IMR-90 (cell line): ENCODE results near the gene MERTK.

Source experiments
- CEBPB ChIP-seq: IDR thresholded peaks from 2 replicates; pipeline ENCODE4 v1.6.1; 2012; ENCODE audit warnings: low read depth, low read length, improper control_type of control experiment
- MAFK ChIP-seq: IDR thresholded peaks from 2 replicates; pipeline ENCODE4 v1.6.1; 2012; ENCODE audit warnings: low read depth, low read length, improper control_type of control experiment
- NFE2L2 ChIP-seq: fragments of 150-350 bp; IDR thresholded peaks from 2 replicates; pipeline ENCODE4 v1.6.1; 2016; ENCODE audit warnings: low read depth, mild to moderate bottlenecking, low read length
- POLR2A ChIP-seq: IDR thresholded peaks from 2 replicates; pipeline ENCODE4 v1.6.1; 2012; ENCODE audit warnings: mild to moderate bottlenecking, low read depth, low read length
- RAD21 ChIP-seq: IDR thresholded peaks from 2 replicates; pipeline ENCODE4 v1.6.1; 2012; ENCODE audit warnings: low read length, improper control_type of control experiment
- RCOR1 ChIP-seq: IDR thresholded peaks from 2 replicates; pipeline ENCODE4 v1.6.1; 2012; ENCODE audit warnings: mild to moderate bottlenecking, low read length, improper control_type of control experiment; ENCODE audit not compliant: insufficient replicate concordance
- TF ChIP-seq, protein P1 (sequence below): conservative IDR thresholded peaks from 2 replicates; pipeline ENCODE4 v1.5.1; 2012; ENCODE audit warnings: mild to moderate bottlenecking, low read depth, low read length, improper control_type of control experiment
- TF ChIP-seq, protein P2 (sequence below): fragments of 150-350 bp; IDR thresholded peaks from 2 replicates; pipeline ENCODE4 v1.6.1; 2017; ENCODE audit warnings: mild to moderate bottlenecking, antibody characterized with exemption, low read length, low read depth

DNA sequence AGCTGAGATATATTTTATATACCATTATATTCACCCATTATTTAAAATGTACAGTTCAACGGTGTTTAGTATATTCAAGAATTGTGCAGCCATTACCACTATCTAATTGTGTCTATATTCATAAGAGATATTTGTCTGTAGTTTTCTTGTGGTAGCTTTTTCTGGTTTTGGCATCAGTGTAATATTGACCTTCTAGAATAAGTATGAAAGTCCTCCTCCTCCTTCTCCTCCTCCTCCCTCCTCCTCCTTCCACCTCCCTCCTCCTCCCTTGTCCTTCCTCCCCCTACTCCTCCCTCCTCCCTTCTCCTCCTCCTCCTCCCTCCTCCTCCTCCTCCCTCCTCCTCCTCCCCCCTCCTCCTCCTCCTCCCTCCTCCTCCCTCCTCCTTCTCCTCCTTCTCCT is 72.0 kb downstream of the MERTK start:
- TF ChIP-seq RAD21 (no peak), POLR2A (no peak), CEBPB (no peak), NFE2L2 (no peak), RCOR1 (no peak), MAFK (no peak)
- TF ChIP-seq, protein P1, sequence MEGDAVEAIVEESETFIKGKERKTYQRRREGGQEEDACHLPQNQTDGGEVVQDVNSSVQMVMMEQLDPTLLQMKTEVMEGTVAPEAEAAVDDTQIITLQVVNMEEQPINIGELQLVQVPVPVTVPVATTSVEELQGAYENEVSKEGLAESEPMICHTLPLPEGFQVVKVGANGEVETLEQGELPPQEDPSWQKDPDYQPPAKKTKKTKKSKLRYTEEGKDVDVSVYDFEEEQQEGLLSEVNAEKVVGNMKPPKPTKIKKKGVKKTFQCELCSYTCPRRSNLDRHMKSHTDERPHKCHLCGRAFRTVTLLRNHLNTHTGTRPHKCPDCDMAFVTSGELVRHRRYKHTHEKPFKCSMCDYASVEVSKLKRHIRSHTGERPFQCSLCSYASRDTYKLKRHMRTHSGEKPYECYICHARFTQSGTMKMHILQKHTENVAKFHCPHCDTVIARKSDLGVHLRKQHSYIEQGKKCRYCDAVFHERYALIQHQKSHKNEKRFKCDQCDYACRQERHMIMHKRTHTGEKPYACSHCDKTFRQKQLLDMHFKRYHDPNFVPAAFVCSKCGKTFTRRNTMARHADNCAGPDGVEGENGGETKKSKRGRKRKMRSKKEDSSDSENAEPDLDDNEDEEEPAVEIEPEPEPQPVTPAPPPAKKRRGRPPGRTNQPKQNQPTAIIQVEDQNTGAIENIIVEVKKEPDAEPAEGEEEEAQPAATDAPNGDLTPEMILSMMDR = no peak
- TF ChIP-seq, protein P2, sequence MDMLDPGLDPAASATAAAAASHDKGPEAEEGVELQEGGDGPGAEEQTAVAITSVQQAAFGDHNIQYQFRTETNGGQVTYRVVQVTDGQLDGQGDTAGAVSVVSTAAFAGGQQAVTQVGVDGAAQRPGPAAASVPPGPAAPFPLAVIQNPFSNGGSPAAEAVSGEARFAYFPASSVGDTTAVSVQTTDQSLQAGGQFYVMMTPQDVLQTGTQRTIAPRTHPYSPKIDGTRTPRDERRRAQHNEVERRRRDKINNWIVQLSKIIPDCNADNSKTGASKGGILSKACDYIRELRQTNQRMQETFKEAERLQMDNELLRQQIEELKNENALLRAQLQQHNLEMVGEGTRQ = no peak
